Mesenchymal stem cell (in vitro differentiated cells and primary cell): ENCODE measurements around the gene PAGE4.

Experiments
- DNase-seq: peaks from one replicate; pipeline ENCODE4 v3.0.0-alpha.2; 2013
- H2AFZ ChIP-seq: one replicate; pipeline ENCODE4 v1.6.1; 2013; ENCODE audit warnings: low read depth, mild to moderate bottlenecking, control low read depth, inconsistent platforms, low read length, moderate library complexity
- H2AK5ac ChIP-seq: 2 replicates; pipeline ENCODE4 v1.6.1; 2013; ENCODE audit warnings: low read length, moderate library complexity, mild to moderate bottlenecking, inconsistent platforms; ENCODE audit not compliant: severe bottlenecking
- H2BK120ac ChIP-seq: one replicate; pipeline ENCODE4 v1.6.1; 2013; ENCODE audit warnings: low read depth, mild to moderate bottlenecking, inconsistent platforms, low read length, moderate library complexity
- H2BK12ac ChIP-seq, 2 experiments: one replicate each; pipeline ENCODE4 v1.6.1; 2013; ENCODE audit warnings: inconsistent platforms in 2 of 2, low read length in 2 of 2, mild to moderate bottlenecking in 2 of 2, moderate library complexity in 2 of 2, control low read depth in 1 of 2
- H2BK15ac ChIP-seq: one replicate; pipeline ENCODE4 v1.6.1; 2013; ENCODE audit warnings: mild to moderate bottlenecking, low read depth, inconsistent platforms; ENCODE audit not compliant: poor library complexity, severe bottlenecking
- H2BK5ac ChIP-seq: 2 replicates; pipeline ENCODE4 v1.6.1; 2013; ENCODE audit warnings: low read depth, mild to moderate bottlenecking, low read length, control low read depth, inconsistent platforms; ENCODE audit not compliant: poor library complexity, severe bottlenecking
- H3K14ac ChIP-seq, 2 experiments: one replicate each; pipeline ENCODE4 v1.6.1; 2013; ENCODE audit warnings: inconsistent platforms in 2 of 2, low read length in 2 of 2, control low read depth in 1 of 2, mild to moderate bottlenecking in 1 of 2, moderate library complexity in 1 of 2
- H3K18ac ChIP-seq, 2 experiments: one replicate each; pipeline ENCODE4 v1.6.1; 2013; ENCODE audit warnings: inconsistent platforms in 2 of 2, low read length in 2 of 2, control low read depth in 1 of 2, low read depth in 1 of 2, mild to moderate bottlenecking in 1 of 2
- H3K23ac ChIP-seq, 2 experiments: one replicate each; pipeline ENCODE4 v1.6.1; 2013; ENCODE audit warnings: inconsistent platforms in 2 of 2, low read length in 2 of 2, mild to moderate bottlenecking in 2 of 2, moderate library complexity in 2 of 2, control low read depth in 1 of 2
- H3K27ac ChIP-seq: 2 replicates; pipeline ENCODE4 v1.5.1; 2013; ENCODE audit warnings: mild to moderate bottlenecking, moderate library complexity, low read length, control low read depth, inconsistent platforms; ENCODE audit not compliant: poor library complexity, severe bottlenecking
- H3K27me3 ChIP-seq, 2 experiments: 2 replicates each; pipeline versions ENCODE4 v1.6.1 to v1.7.0; 2013; ENCODE audit warnings: low read length in 2 of 2, mild to moderate bottlenecking in 2 of 2, moderate library complexity in 2 of 2, control low read depth in 1 of 2, inconsistent platforms in 1 of 2; ENCODE audit not compliant: control insufficient read depth in 1 of 2, insufficient read depth in 1 of 2
- H3K36me3 ChIP-seq, 2 experiments: 2 replicates each; pipeline versions ENCODE4 v1.6.1 to v1.7.0; 2013; ENCODE audit warnings: low read length in 2 of 2, control low read depth in 1 of 2, inconsistent platforms in 1 of 2, low read depth in 1 of 2, mild to moderate bottlenecking in 1 of 2; ENCODE audit not compliant: insufficient read depth in 2 of 2, control insufficient read depth in 1 of 2
- H3K4ac ChIP-seq, 2 experiments: one replicate each; pipeline ENCODE4 v1.6.1; 2013; ENCODE audit warnings: inconsistent platforms in 2 of 2, low read length in 2 of 2, mild to moderate bottlenecking in 2 of 2, moderate library complexity in 2 of 2, control low read depth in 1 of 2, low read depth in 1 of 2
- H3K4me1 ChIP-seq: 2 replicates; pipeline ENCODE4 v1.6.1; 2013; ENCODE audit warnings: low read depth, low read length, control low read depth; ENCODE audit not compliant: control insufficient read depth, insufficient read depth
- H3K4me2 ChIP-seq: 2 replicates; pipeline ENCODE4 v1.6.1; 2013; ENCODE audit warnings: low read length, mild to moderate bottlenecking, inconsistent platforms; ENCODE audit not compliant: poor library complexity, severe bottlenecking
- H3K4me3 ChIP-seq, 2 experiments: 2 replicates each; pipeline versions ENCODE4 v1.5.1 to v1.7.0; 2013; ENCODE audit warnings: low read length in 2 of 2, mild to moderate bottlenecking in 2 of 2, control low read depth in 1 of 2, low read depth in 1 of 2; ENCODE audit not compliant: insufficient read depth in 1 of 2
- H3K79me1 ChIP-seq: replicated peaks from 2 replicates; pipeline ENCODE4 v1.6.1; 2013; ENCODE audit warnings: mild to moderate bottlenecking, control low read depth, low read length, inconsistent platforms; ENCODE audit not compliant: poor library complexity, severe bottlenecking
- H3K9ac ChIP-seq: 2 replicates; pipeline ENCODE4 v1.7.0; 2013; ENCODE audit warnings: mild to moderate bottlenecking, low read length, moderate library complexity
- H3K9me3 ChIP-seq: 2 replicates; pipeline ENCODE4 v1.7.0; 2013; ENCODE audit warnings: mild to moderate bottlenecking, low read length; ENCODE audit not compliant: control insufficient read depth
- H4K8ac ChIP-seq: one replicate; pipeline ENCODE4 v1.6.1; 2013; ENCODE audit warnings: inconsistent platforms, mild to moderate bottlenecking, low read length, moderate library complexity
- H4K91ac ChIP-seq: one replicate; pipeline ENCODE4 v1.6.1; 2013; ENCODE audit warnings: mild to moderate bottlenecking, low read length, inconsistent platforms
- WGBS: methylation state at CpG from one replicate; pipeline ENCODE4 v1.1.7; 2013; ENCODE audit warnings: mixed read lengths; 5-methylcytosine and 5-hydroxymethylcytosine counted together

The PAGE4 gene

DNA sequence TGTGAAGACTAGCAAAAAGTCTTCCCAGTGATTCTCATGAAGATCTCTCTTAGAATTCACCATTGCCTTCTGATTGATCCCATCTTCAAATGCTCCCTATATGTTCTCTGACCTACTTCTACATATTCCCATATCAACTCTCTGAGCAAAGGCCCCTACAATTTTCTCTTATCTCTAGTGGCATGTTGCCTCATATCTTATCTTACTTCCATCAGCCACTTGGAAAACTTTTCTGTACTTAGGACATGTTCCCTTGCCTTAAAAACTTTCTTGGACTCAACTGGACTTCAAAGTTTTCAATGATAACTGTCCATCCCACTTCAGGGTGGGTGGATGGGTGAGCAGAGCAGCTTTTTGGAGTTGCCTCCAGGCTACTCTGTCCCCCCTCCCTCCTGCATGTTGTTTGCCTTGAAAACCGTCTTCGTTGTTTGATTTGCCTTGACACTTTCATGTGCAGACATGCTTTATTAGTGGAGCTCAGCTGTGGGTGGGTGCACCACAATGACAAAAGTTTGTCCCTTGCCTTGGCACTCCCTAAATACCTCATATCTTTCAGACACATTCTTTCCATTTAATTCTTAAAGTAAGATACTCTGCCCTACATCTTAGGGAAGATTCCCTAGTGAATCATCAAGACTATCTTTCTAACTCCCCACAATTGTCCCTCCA lies 31.9 kb downstream of the PAGE4 start:
- Histone ChIP-seq H3K4ac (no peak overlapping the region), H3K9ac (no peak overlapping the region), H2BK120ac (no peak overlapping the region), H3K9me3 (no peaks in the 10 kb centered on the region), H3K4me3 (no peak overlapping the region), H2BK15ac (no peak overlapping the region), H3K14ac (no peak overlapping the region), H2BK5ac (no peak overlapping the region), H3K27ac (no peak overlapping the region), H2BK12ac (no peak overlapping the region), H3K18ac (no peak overlapping the region), H3K27me3 (peaks cover 0 to 33% of the 10 kb centered on the region in 2 experiments), H3K23ac (no peak overlapping the region), H4K91ac (no peak overlapping the region), H3K79me1 (no peaks in the 10 kb centered on the region), H3K4me1 (no peaks in the 10 kb centered on the region), H2AFZ (no peak overlapping the region), H3K4me2 (no peak overlapping the region), H4K8ac (no peak overlapping the region), H3K36me3 (no peaks in the 10 kb centered on the region), H2AK5ac (no peak overlapping the region)
- WGBS: 41% methylated on average over 2 of the region's 2 CpGs
- no peak for DNase-seq

DNA sequence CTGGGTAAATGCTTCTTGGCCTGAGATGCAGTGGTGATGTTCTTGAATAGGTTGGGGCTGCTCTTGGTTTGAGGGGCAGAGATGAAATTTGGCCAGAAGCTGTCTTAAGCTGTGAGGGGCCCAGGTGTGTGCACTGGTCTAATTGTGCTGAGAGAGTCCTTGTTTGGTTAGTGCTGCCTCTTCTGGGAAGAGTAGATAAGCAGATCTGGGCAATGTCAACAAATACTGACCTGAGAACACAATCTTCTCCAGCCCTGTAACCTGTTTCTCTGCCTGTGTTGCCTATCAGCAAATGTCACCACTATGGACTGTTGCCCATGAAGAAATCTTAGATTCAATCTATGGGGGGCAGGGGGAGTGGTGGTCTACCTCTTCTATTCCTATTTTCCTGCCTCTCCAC lies 33.0 kb downstream of the PAGE4 start:
- H3K27ac ChIP-seq: no peak overlapping the region
- H4K91ac ChIP-seq: no peak overlapping the region
- H2AFZ ChIP-seq: no peak overlapping the region
- no peak overlapping the region for H2BK15ac ChIP-seq
- H3K9ac ChIP-seq: no peak overlapping the region
- H2BK12ac ChIP-seq: no peak overlapping the region
- H2BK120ac ChIP-seq: no peak overlapping the region
- H3K36me3 ChIP-seq: no peaks in the 10 kb centered on the region
- no peak overlapping the region for H3K23ac ChIP-seq
- H3K79me1 ChIP-seq: no peaks in the 10 kb centered on the region
- no peak overlapping the region for H3K18ac ChIP-seq
- peaks cover 0 to 28% of the 10 kb centered on the region in 2 experiments for H3K27me3 ChIP-seq
- no peak overlapping the region for H3K14ac ChIP-seq
- no peak overlapping the region for H3K4me3 ChIP-seq
- no peak for DNase-seq
- no peak overlapping the region for H3K4me2 ChIP-seq
- no peak overlapping the region for H4K8ac ChIP-seq
- H2AK5ac ChIP-seq: no peak overlapping the region
- no peak overlapping the region for H2BK5ac ChIP-seq
- no peak overlapping the region for H3K4ac ChIP-seq
- H3K9me3 ChIP-seq: no peaks in the 10 kb centered on the region
- H3K4me1 ChIP-seq: no peaks in the 10 kb centered on the region

DNA sequence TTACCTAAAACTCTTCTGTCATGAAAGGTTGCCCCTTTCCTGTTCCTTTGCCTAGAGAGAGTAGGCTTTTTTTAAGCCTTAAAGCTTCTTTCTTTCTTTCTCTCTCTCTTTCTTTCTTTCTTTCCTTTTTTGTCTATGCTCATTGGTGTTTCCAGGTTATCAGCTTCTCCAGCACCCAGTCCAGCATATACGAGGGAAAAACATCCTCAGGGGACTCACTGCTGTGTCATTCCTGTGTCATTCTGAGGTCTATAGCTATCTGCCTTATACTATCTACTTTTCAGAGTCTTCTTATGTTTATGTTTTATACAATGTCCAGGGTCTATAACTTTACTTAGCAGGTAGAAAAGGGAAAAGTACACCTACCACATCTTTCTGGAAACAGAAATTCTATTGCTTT lies 39.6 kb downstream of the PAGE4 start:
- Histone ChIP-seq H3K9me3 (no peaks in the 10 kb centered on the region), H3K27me3 (peaks cover 5 to 47% of the 10 kb centered on the region in 2 experiments), H2BK120ac (no peak overlapping the region), H3K9ac (no peak overlapping the region), H4K8ac (no peak overlapping the region), H2BK12ac (no peak overlapping the region), H2AFZ (no peak overlapping the region), H3K4me3 (no peak overlapping the region), H3K18ac (no peak overlapping the region), H3K27ac (no peak overlapping the region), H3K4me2 (no peak overlapping the region), H3K4ac (no peak overlapping the region), H2AK5ac (no peak overlapping the region), H3K4me1 (no peaks in the 10 kb centered on the region), H4K91ac (no peak overlapping the region), H3K14ac (no peak overlapping the region), H3K36me3 (no peaks in the 10 kb centered on the region), H2BK15ac (no peak overlapping the region), H2BK5ac (no peak overlapping the region), H3K23ac (no peak overlapping the region), H3K79me1 (no peaks in the 10 kb centered on the region)
- WGBS: no CpG with 5 or more reads among the region's 1 CpG
- no peak for DNase-seq

DNA sequence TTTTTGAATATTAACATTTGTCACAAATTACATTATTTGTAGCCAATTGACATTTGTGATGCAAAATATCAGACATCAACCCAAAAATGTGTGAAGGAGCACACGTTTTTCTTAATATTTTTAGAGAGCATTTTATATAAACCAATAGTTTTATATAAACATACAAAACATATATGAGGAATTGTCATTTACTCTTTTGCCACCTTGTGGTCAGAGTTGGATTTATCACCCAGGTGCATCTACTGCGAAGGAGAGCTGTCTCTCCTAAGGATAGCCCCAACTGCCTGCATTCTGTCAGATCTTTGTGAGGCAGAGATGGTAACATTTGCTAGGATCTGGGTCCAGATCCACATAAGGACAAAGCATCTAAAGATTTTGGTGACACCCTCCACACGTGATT lies 47.6 kb downstream of the PAGE4 start:
- Histone ChIP-seq H3K9me3 (no peaks in the 10 kb centered on the region), H2AK5ac (no peak overlapping the region), H3K14ac (no peak overlapping the region), H3K4me2 (no peak overlapping the region), H3K27me3 (peaks cover 0 to 4% of the 10 kb centered on the region in 2 experiments), H2BK15ac (no peak overlapping the region), H3K36me3 (peaks cover 4 to 6% of the 10 kb centered on the region in 2 experiments), H3K4ac (no peak overlapping the region), H3K18ac (no peak overlapping the region), H2AFZ (no peak overlapping the region), H3K9ac (no peak overlapping the region), H2BK120ac (no peak overlapping the region), H2BK12ac (no peak overlapping the region), H3K4me3 (no peak overlapping the region), H2BK5ac (no peak overlapping the region), H3K79me1 (peaks cover 9% of the 10 kb centered on the region), H4K91ac (no peak overlapping the region), H3K27ac (no peak overlapping the region), H3K4me1 (peaks cover 13% of the 10 kb centered on the region), H4K8ac (no peak overlapping the region), H3K23ac (no peak overlapping the region)
- WGBS: 9% methylated on average over 1 of the region's 3 CpGs
- DNase-seq: peak; percentile 34
